ENCODE results near the gene DLGAP1. TPM values are rescaled to one million over a fixed set of nuclear protein-coding genes. Genes with fewer than 3 reads are reported as not detected.
"Not testable (repeated sequence)": the region's sequence is repeated elsewhere in the genome, so short reads cannot be mapped to it uniquely, and the experiment has no call there.

DLGAP1 gene
- total RNA-seq, 1 experiment from 2014 or later: 17.3 TPM

GRCh38 chr18:3607309-3608098 is 847.6 kb downstream of the DLGAP1 start:
- in situ Hi-C loops (cut with HindIII; ENCODE audit: low sequenced_read_pairs): no loop called here
- DNase-seq (ENCODE audit: low spot score): no peak

GRCh38 chr18:3606863-3607262 is 848.2 kb downstream of the DLGAP1 start:
- DNase-seq (ENCODE audit: low spot score); in situ Hi-C loops (cut with HindIII; ENCODE audit: low sequenced_read_pairs): not testable (repeated sequence)

GRCh38 chr18:3605954-3606443 is 849.1 kb downstream of the DLGAP1 start:
- in situ Hi-C loops (cut with HindIII; ENCODE audit: low sequenced_read_pairs): no loop called here
- no peak for DNase-seq (ENCODE audit: low spot score)

- in situ Hi-C loops (cut with HindIII; ENCODE audit: low sequenced_read_pairs): no loop called here
- no peak for DNase-seq (ENCODE audit: low spot score)
Measured at GRCh38 chr18:3605486-3605952, 849.6 kb downstream of the DLGAP1 start.

- in situ Hi-C loops (cut with HindIII; ENCODE audit: low sequenced_read_pairs): no loop called here
- peak; percentile 58 for DNase-seq (ENCODE audit: low spot score)
Measured at GRCh38 chr18:3604498-3605408, 850.4 kb downstream of the DLGAP1 start.

- in situ Hi-C loops (cut with HindIII; ENCODE audit: low sequenced_read_pairs): no loop called here
Measured at GRCh38 chr18:3604235-3604497, 850.9 kb downstream of the DLGAP1 start.

GRCh38 chr18:3603421-3604234 is 851.5 kb downstream of the DLGAP1 start:
- DNase-seq (ENCODE audit: low spot score): peak; percentile 83
- in situ Hi-C loops (cut with HindIII; ENCODE audit: low sequenced_read_pairs): no loop called here

More at GRCh38 chr18:3604235-3604497, 850.9 kb downstream of the DLGAP1 start:
- no peak for DNase-seq (ENCODE audit: low spot score)

GRCh38 chr18:3601106-3601755 is 853.9 kb downstream of the DLGAP1 start:
- in situ Hi-C loops (cut with HindIII; ENCODE audit: low sequenced_read_pairs); DNase-seq (ENCODE audit: low spot score): not testable (repeated sequence)

GRCh38 chr18:3599861-3600260 is 855.2 kb downstream of the DLGAP1 start:
- in situ Hi-C loops (cut with HindIII; ENCODE audit: low sequenced_read_pairs): no loop called here
- DNase-seq (ENCODE audit: low spot score): no peak

- in situ Hi-C loops (cut with HindIII; ENCODE audit: low sequenced_read_pairs): no loop called here
Measured at GRCh38 chr18:3599195-3599594, 855.9 kb downstream of the DLGAP1 start.

GRCh38 chr18:3598581-3598980 is 856.5 kb downstream of the DLGAP1 start:
- in situ Hi-C loops (cut with HindIII; ENCODE audit: low sequenced_read_pairs): no loop called here
- no peak for DNase-seq (ENCODE audit: low spot score)

More at GRCh38 chr18:3599195-3599594, 855.9 kb downstream of the DLGAP1 start:
- no peak for DNase-seq (ENCODE audit: low spot score)

- no peak for DNase-seq (ENCODE audit: low spot score)
- in situ Hi-C loops (cut with HindIII; ENCODE audit: low sequenced_read_pairs): no loop called here
Measured at GRCh38 chr18:3597409-3598357, 857.4 kb downstream of the DLGAP1 start.

- peak; percentile 57 for DNase-seq (ENCODE audit: low spot score)
- in situ Hi-C loops (cut with HindIII; ENCODE audit: low sequenced_read_pairs): no loop called here
Measured at GRCh38 chr18:3596637-3597384, 858.3 kb downstream of the DLGAP1 start.

GRCh38 chr18:3596324-3596636 is 858.8 kb downstream of the DLGAP1 start:
- in situ Hi-C loops (cut with HindIII; ENCODE audit: low sequenced_read_pairs): no loop called here
- no peak for DNase-seq (ENCODE audit: low spot score)

GRCh38 chr18:3595369-3596273 is 859.5 kb downstream of the DLGAP1 start:
- in situ Hi-C loops (cut with HindIII; ENCODE audit: low sequenced_read_pairs): no loop called here
- DNase-seq (ENCODE audit: low spot score): peak; percentile 57

- in situ Hi-C loops (cut with HindIII; ENCODE audit: low sequenced_read_pairs): no loop called here
- no peak for DNase-seq (ENCODE audit: low spot score)
Measured at GRCh38 chr18:3594760-3595368, 860.2 kb downstream of the DLGAP1 start.
